UCSD-AML1 (cell line): ENCODE measurements around the gene PMS2.
"Not testable (repeated sequence)": the region's sequence is repeated elsewhere in the genome, so short reads cannot be mapped to it uniquely, and the experiment has no call there.

ENCODE experiments used
- DNase-seq: peaks from one replicate; lab custom pipeline; 2025; ENCODE audit not compliant: unreplicated experiment; lab: John Stamatoyannopoulos, UW

PMS2 gene

DNA sequence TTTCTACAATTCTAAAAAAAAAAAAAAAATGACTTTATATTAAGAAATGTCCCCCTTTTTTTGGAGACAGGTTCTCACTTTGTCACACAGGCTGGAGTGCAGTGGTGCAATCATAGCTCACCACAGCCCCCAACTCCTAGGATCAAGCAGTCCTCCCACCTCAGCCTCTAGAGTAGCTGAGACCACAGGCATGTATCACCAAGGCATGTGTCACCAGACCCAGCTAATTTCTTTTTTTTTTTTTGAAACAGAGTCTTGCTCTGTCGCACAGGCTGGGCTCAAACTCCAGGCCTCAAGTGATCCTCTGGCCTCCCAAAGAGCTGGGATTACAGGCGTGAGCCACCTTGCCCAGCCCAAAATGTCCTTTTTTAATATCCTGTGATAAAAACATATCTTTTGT, 84.7 kb downstream of the PMS2 start:
- DNase-seq, result not testable (repeated sequence)
